ENCODE measurements around the gene HTR3D. TPM values are rescaled to one million over a fixed set of nuclear protein-coding genes. Genes with fewer than 3 reads are reported as not detected.
"Not testable (repeated sequence)": the region's sequence is repeated elsewhere in the genome, so short reads cannot be mapped to it uniquely, and the experiment has no call there.

Gene HTR3D
- total and polyA plus RNA-seq, 10 of the 15 experiments (the other 5 are each of a cell fraction or from before 2014, with no cell fraction given): not detected

DNA sequence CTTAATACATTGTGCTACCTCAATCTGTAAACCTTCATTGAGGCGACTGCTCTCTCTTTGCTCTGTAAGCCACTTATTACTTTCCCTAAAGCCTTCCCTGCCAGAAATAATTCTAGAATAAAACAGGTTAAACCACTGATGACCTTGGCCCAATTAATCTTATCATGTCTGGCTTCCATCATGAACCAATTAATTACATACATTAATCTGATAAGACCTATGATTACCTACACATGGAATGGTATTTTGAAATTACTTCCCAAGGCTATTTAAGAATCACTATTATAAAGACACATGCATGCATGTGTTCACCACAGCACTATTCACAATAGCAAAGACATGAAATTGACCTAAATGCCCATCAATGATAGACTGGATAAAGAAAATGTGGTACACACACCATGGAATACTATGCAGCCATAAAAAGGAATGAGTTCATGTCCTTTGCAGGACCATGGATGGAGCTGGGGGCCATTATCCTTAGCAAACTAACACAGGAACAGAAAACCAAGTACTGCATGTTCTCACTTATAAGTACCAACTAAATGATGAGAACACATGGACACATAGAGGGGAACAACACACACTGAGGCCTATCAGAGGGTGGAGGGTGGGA is 3.2 kb upstream of the HTR3D start:
- H3K4me1 ChIP-seq (ENCODE audit: control insufficient read depth, insufficient read depth, low read length); POLR2A ChIA-PET; H3K9ac ChIP-seq (ENCODE audit: control insufficient read depth, insufficient read depth, low read length); H3K4me3 ChIP-seq; SMC1A ChIA-PET (ENCODE audit: uncharacterized antibody, unreplicated experiment); H3K27ac ChIP-seq (ENCODE audit: control insufficient read depth, insufficient read depth); intact Hi-C loops (cut with micrococcal nuclease; ENCODE audit: unreplicated experiment); BruUV-seq (replicated peaks); H4K20me1 ChIP-seq (ENCODE audit: control insufficient read depth, insufficient read depth); in situ Hi-C loops (cut with MboI); H3K4me2 ChIP-seq (ENCODE audit: control insufficient read depth, insufficient read depth); H3K79me2 ChIP-seq (ENCODE audit: control insufficient read depth, insufficient read depth, low read length); FAIRE-seq; ATAC-seq; H3K9me3 ChIP-seq (replicated peaks; ENCODE audit: control insufficient read depth, insufficient read depth, low read length); RAD21 ChIA-PET (ENCODE audit: unreplicated experiment); CTCF ChIA-PET; H2AFZ ChIP-seq (ENCODE audit: control insufficient read depth, low read depth, low read length); H3K36me3 ChIP-seq (ENCODE audit: control insufficient read depth in 2 of 2, insufficient read depth in 2 of 2, low read length in 1 of 2); DNase-seq (ENCODE audit: low read depth, low spot score); H3K27me3 ChIP-seq (replicated peaks in 1 of 2; ENCODE audit: control insufficient read depth in 2 of 2, insufficient read depth in 2 of 2, low read length in 1 of 2): not testable (repeated sequence)
- 80% methylated on average over 1 of the region's 1 CpG for WGBS (ENCODE audit: insufficient coverage, insufficient replicate concordance, low lambda C conversion rate, missing lambda C conversion rate)

DNA sequence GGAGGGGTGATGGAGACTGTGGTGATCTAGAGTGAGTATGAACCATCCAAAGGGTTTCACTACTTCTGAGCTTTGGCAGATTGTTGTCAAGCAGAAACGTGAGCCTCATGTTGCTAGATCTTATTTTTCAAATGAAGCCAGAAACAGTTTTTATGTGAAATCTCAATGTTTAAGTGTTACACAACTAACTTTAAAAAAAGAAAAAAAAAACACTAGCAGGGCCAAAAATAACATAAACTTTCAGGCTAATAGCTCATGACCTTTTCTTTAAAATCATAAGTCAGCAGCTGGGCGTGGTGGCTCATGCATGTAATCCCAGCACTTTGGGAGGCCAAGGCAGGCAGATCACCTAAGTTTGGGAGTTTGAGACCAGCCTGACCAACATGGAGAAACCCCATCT is 2.1 kb upstream of the HTR3D start:
- FAIRE-seq (no peak), DNase-seq (ENCODE audit: low read depth, low spot score) (no peak), ATAC-seq (no peak)
- Histone ChIP-seq H3K36me3 (ENCODE audit: control insufficient read depth in 2 of 2, insufficient read depth in 2 of 2, low read length in 1 of 2) (no peaks in the 10 kb centered on the region), H4K20me1 (ENCODE audit: control insufficient read depth, insufficient read depth) (no peaks in the 10 kb centered on the region), H3K9ac (ENCODE audit: control insufficient read depth, insufficient read depth, low read length) (no peak overlapping the region), H3K4me1 (ENCODE audit: control insufficient read depth, insufficient read depth, low read length) (no peaks in the 10 kb centered on the region), H3K4me3 (no peak overlapping the region), H3K79me2 (ENCODE audit: control insufficient read depth, insufficient read depth, low read length) (no peaks in the 10 kb centered on the region), H3K27ac (ENCODE audit: control insufficient read depth, insufficient read depth) (no peak overlapping the region), H3K9me3 (replicated peaks; ENCODE audit: control insufficient read depth, insufficient read depth, low read length) (no peaks in the 10 kb centered on the region), H2AFZ (ENCODE audit: control insufficient read depth, low read depth, low read length) (no peak overlapping the region), H3K4me2 (ENCODE audit: control insufficient read depth, insufficient read depth) (no peak overlapping the region), H3K27me3 (replicated peaks in 1 of 2; ENCODE audit: control insufficient read depth in 2 of 2, insufficient read depth in 2 of 2, low read length in 1 of 2) (no peaks in the 10 kb centered on the region)
- WGBS (ENCODE audit: insufficient coverage, insufficient replicate concordance, low lambda C conversion rate, missing lambda C conversion rate): 44% methylated on average over 2 of the region's 2 CpGs
- ChIA-PET SMC1A (ENCODE audit: uncharacterized antibody, unreplicated experiment) (interaction anchor here (0.6 to 1.0 kb wide), 2 partner anchors 66 to 105 kb away, joined by 3 to 4 read pairs; no protein-coding TSS in a partner anchor), CTCF (interaction anchor here (0.6 to 1.7 kb wide), 2 partner anchors 11 to 15 kb away, joined by 3 to 6 read pairs; no protein-coding TSS in a partner anchor), POLR2A (no interaction called here), RAD21 (ENCODE audit: unreplicated experiment) (no interaction called here)
- no peak for TF ChIP-seq MXI1 (IDR thresholded peaks at IDR 0.05; ENCODE audit: low read depth, low read length)
- no peak for TF ChIP-seq ZNF207 (IDR thresholded peaks at IDR 0.05; ENCODE audit: borderline replicate concordance)
- no peak for TF ChIP-seq SIX5 (IDR thresholded peaks at IDR 0.05; ENCODE audit: low read depth, low read length, severe bottlenecking)
- TF ChIP-seq CREB1 (IDR thresholded peaks at IDR 0.05; ENCODE audit: low read depth): no peak
- no peak for TF ChIP-seq SMAD1 (IDR thresholded peaks at IDR 0.05; ENCODE audit: low read depth, partially characterized antibody)
- no TSS peak for BruUV-seq (replicated peaks)
- in situ Hi-C loops (cut with MboI): no loop called here
- intact Hi-C loops (cut with micrococcal nuclease; ENCODE audit: unreplicated experiment): no loop called here
